HepG2 (cell line): ENCODE measurements around the gene ABHD4. TPM values are rescaled to one million over a fixed set of nuclear protein-coding genes. Genes with fewer than 3 reads are reported as not detected.

ENCODE experiments used
- AKAP8 ChIP-seq: sonication (generic); formaldehyde crosslinking; IDR thresholded peaks from 2 replicates; pipeline ENCODE4 v1.5.1; 2020; ENCODE audit warnings: mild to moderate bottlenecking, missing genetic modification reagents
- DNMT1 ChIP-seq: sonication (generic); formaldehyde crosslinking; IDR thresholded peaks from 2 replicates; pipeline ENCODE4 v1.5.1; 2020; ENCODE audit warnings: mild to moderate bottlenecking, missing genetic modification reagents
- GATA4 ChIP-seq: sonication (generic); IDR thresholded peaks from 2 replicates; pipeline ENCODE4 v1.6.1; 2016; ENCODE audit warnings: antibody characterized with exemption, low read depth, borderline replicate concordance
- GZF1 ChIP-seq: sonication (generic); formaldehyde crosslinking; IDR thresholded peaks from 2 replicates; pipeline ENCODE4 v1.5.1; 2020; ENCODE audit warnings: mild to moderate bottlenecking, missing genetic modification reagents
- KMT2A ChIP-seq: sonication (generic); formaldehyde crosslinking; IDR thresholded peaks from 2 replicates; pipeline ENCODE4 v1.4.0; 2020; ENCODE audit warnings: missing genetic modification reagents
- NFYB ChIP-seq: sonication (generic); formaldehyde crosslinking; IDR thresholded peaks from 2 replicates; pipeline ENCODE4 v1.4.0; 2020; ENCODE audit warnings: missing genetic modification reagents
- PHF20 ChIP-seq: sonication (generic); formaldehyde crosslinking; IDR thresholded peaks from 2 replicates; pipeline ENCODE4 v1.5.0; 2020; ENCODE audit warnings: mild to moderate bottlenecking, missing genetic modification reagents
- POLR2G ChIP-seq: fragments of 200-400 bp; formaldehyde crosslinking; IDR thresholded peaks from 2 replicates; pipeline ENCODE4 v1.6.1; 2018; ENCODE audit warnings: mild to moderate bottlenecking, low read depth, low read length, moderate library complexity
- RFX1 ChIP-seq: fragments of 450-650 bp; IDR thresholded peaks from 2 replicates; pipeline ENCODE4 v1.6.1; 2017
- RXRA ChIP-seq: sonication (generic); formaldehyde crosslinking; IDR thresholded peaks from 2 replicates; pipeline ENCODE4 v1.5.1; 2020; ENCODE audit warnings: missing genetic modification reagents
- SMAD9 ChIP-seq: sonication (generic); formaldehyde crosslinking; IDR thresholded peaks from 2 replicates; pipeline ENCODE4 v1.5.1; 2020; ENCODE audit warnings: mild to moderate bottlenecking, missing genetic modification reagents
- SP2 ChIP-seq: sonication (generic); formaldehyde crosslinking; IDR thresholded peaks from 2 replicates; pipeline ENCODE4 v1.5.1; 2020; ENCODE audit warnings: mild to moderate bottlenecking, missing genetic modification reagents
- TAF15 ChIP-seq: fragments of 200-400 bp; formaldehyde crosslinking; IDR thresholded peaks from one replicate; pipeline ENCODE4 v1.6.1; 2018; ENCODE audit warnings: mild to moderate bottlenecking, low read depth, low read length; ENCODE audit not compliant: poor library complexity, severe bottlenecking
- ZFP90 ChIP-seq: sonication (generic); formaldehyde crosslinking; IDR thresholded peaks from 2 replicates; pipeline ENCODE4 v1.8.0; 2022; ENCODE audit warnings: missing genetic modification reagents, mild to moderate bottlenecking, inconsistent platforms, borderline replicate concordance
- ZNF12 ChIP-seq: sonication (generic); formaldehyde crosslinking; IDR thresholded peaks from 2 replicates; pipeline ENCODE4 v1.5.0; 2020; ENCODE audit warnings: missing genetic modification reagents
- ZNF30 ChIP-seq: sonication (generic); formaldehyde crosslinking; IDR thresholded peaks from 2 replicates; pipeline ENCODE4 v1.5.0; 2020; ENCODE audit warnings: mild to moderate bottlenecking, missing genetic modification reagents
- ZNF343 ChIP-seq: sonication (generic); formaldehyde crosslinking; IDR thresholded peaks from 2 replicates; pipeline ENCODE4 v1.4.0; 2020; ENCODE audit warnings: mild to moderate bottlenecking, missing genetic modification reagents
- ZNF484 ChIP-seq: sonication (generic); formaldehyde crosslinking; IDR thresholded peaks from 2 replicates; pipeline ENCODE4 v1.5.1; 2020; ENCODE audit warnings: mild to moderate bottlenecking, low read depth, missing genetic modification reagents, borderline replicate concordance
- ZNF672 ChIP-seq: sonication (generic); formaldehyde crosslinking; IDR thresholded peaks from 2 replicates; pipeline ENCODE4 v1.8.1; 2022; ENCODE audit warnings: missing genetic modification reagents
- ZNF713 ChIP-seq: sonication (generic); formaldehyde crosslinking; IDR thresholded peaks from 2 replicates; pipeline ENCODE4 v1.4.0; 2020; ENCODE audit warnings: mild to moderate bottlenecking, missing genetic modification reagents
- ZNF878 ChIP-seq: sonication (generic); formaldehyde crosslinking; IDR thresholded peaks from 2 replicates; pipeline ENCODE4 v1.8.1; 2023; ENCODE audit warnings: mild to moderate bottlenecking, missing genetic modification reagents, moderate library complexity
- ZSCAN31 ChIP-seq: sonication (generic); formaldehyde crosslinking; IDR thresholded peaks from 2 replicates; pipeline ENCODE4 v1.5.0; 2020; ENCODE audit warnings: low read depth, mild to moderate bottlenecking, missing genetic modification reagents
- polyA plus RNA-seq, 8 experiments: library from polyadenylated mRNA; depleted of rRNA in 3 of 8; stranded (reverse) in 7 of 8; unstranded in 1 of 8; fragments of >200 nt; fragmentation: Illumina TruSeq in 4 of 8; extraction: Trizol in 4 of 8; gene quantifications; 2 replicates each; pipeline versions ENCODE4 v1.2.1 to v1.2.3, GENCODE V29; 2011 to 2016; ENCODE audit warnings: low read depth in 4 of 8, missing spikeins in 1 of 8, mixed read lengths in 1 of 8; ENCODE audit not compliant: insufficient read depth in 1 of 8
- total RNA-seq, 5 experiments: library from RNA; depleted of rRNA; stranded (reverse); fragments of >200 nt; fragmentation: Illumina TruSeq; extraction: Trizol; gene quantifications; 2 replicates each; pipeline ENCODE4 v1.2.3, GENCODE V29; 2016; ENCODE audit warnings: low read depth in 1 of 5
- TF ChIP-seq, protein P1 (sequence below): sonication (generic); formaldehyde crosslinking; IDR thresholded peaks from 2 replicates; pipeline ENCODE4 v1.5.0; 2020; ENCODE audit warnings: mild to moderate bottlenecking, low read depth, missing genetic modification reagents, borderline replicate concordance
- TF ChIP-seq, protein P2 (sequence below): IDR thresholded peaks from 2 replicates; pipeline ENCODE4 v1.6.1; 2016; ENCODE audit warnings: missing compliant biosample characterization, missing genetic modification reagents, borderline replicate concordance
- TF ChIP-seq, protein P3 (sequence below): sonication (generic); formaldehyde crosslinking; conservative IDR thresholded peaks from 2 replicates; pipeline ENCODE4 v1.8.0; 2022; ENCODE audit warnings: missing genetic modification reagents
- TF ChIP-seq, protein P4 (sequence below): sonication (generic); formaldehyde crosslinking; IDR thresholded peaks from 2 replicates; pipeline ENCODE4 v1.8.1; 2023; ENCODE audit warnings: mild to moderate bottlenecking, missing genetic modification reagents, borderline replicate concordance

The ABHD4 gene
- total and polyA plus RNA-seq, 2 of the 13 experiments (the other 11 are each of a cell fraction or from before 2014, with no cell fraction given) = 16.1 to 47.5 TPM

DNA sequence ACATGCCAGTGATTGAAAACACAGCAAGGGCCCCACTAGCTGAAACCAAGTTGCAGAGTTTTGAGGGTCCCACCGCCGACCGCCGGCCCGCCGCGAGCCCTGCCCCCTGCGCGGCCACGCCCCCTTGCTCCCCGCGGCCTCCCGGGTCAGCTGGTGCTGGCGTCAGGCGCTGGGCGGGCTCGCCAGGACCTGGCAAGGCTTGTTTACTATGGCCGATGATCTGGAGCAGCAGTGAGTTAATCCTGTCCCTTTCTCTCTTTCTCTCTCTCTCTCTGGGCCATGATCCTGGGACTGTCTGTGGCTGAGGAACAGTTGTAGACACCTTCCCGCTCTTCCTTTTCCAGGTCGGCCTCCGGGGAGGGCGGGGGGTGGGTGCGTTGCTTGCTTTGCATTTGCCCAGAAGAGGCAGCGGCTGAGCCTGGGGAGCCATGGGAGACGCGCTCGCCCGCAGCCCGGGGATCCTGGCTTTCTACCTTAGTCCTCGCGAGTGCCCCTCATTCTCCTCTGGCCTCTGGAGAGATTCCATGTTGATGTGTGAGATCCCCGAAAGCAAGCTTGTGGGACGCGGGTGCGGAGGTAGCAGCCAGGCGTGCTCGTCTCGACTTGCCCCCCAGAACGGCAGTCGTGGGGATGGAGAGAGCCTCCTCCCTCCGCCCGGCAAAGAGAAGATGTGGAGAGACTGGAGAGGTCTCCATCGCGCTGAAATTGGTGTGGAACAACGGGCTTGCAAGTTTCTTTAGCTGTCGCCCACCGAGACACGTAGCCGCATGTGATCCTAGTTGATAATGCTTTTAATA is at the start of gene ABHD4 (continued):
- TF ChIP-seq GZF1 (peak; percentile 83), ZNF713 (CRISPR knock-in tag) (0 out of 2 replicates have a peak, but pooled peaks have one; percentile 95), TAF15 (peak; percentile 95), ZNF484 (no peak), GATA4 (peak; percentile 78), NFYB (CRISPR knock-in tag) (no peak), ZNF878 (CRISPR knock-in tag) (no peak), RFX1 (no peak), ZNF12 (CRISPR knock-in tag) (0 out of 2 replicates have a peak, but pooled peaks have one; percentile 6), DNMT1 (peak; percentile 93; the same call in 1 of the 2 replicates), ZFP90 (CRISPR knock-in tag) (peak; percentile 72; the same call in 1 of the 2 replicates), SMAD9 (CRISPR knock-in tag) (no peak; the same call in 1 of the 2 replicates), ZNF672 (CRISPR knock-in tag) (no peak), ZNF343 (CRISPR knock-in tag) (peak; percentile 28; the same call in 1 of the 2 replicates), PHF20 (CRISPR knock-in tag) (no peak; the same call in 1 of the 2 replicates), ZNF30 (CRISPR knock-in tag) (no peak), ZSCAN31 (CRISPR knock-in tag) (peak; percentile 97), SP2 (peak; percentile 39), POLR2G (peak; percentile 81), KMT2A (peak; percentile 88), RXRA (CRISPR knock-in tag) (peak; percentile 66), AKAP8 (CRISPR knock-in tag) (peak; percentile 68; the same call in 1 of the 2 replicates)
- TF ChIP-seq, protein P1, sequence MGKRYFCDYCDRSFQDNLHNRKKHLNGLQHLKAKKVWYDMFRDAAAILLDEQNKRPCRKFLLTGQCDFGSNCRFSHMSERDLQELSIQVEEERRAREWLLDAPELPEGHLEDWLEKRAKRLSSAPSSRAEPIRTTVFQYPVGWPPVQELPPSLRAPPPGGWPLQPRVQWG (CRISPR knock-in tag) = no peak
- TF ChIP-seq, protein P2, sequence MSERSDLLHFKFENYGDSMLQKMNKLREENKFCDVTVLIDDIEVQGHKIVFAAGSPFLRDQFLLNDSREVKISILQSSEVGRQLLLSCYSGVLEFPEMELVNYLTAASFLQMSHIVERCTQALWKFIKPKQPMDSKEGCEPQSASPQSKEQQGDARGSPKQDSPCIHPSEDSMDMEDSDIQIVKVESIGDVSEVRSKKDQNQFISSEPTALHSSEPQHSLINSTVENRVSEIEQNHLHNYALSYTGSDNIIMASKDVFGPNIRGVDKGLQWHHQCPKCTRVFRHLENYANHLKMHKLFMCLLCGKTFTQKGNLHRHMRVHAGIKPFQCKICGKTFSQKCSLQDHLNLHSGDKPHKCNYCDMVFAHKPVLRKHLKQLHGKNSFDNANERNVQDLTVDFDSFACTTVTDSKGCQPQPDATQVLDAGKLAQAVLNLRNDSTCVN (CRISPR knock-in tag) = peak; percentile 76; the same call in 1 of the 2 replicates
- TF ChIP-seq, protein P3, sequence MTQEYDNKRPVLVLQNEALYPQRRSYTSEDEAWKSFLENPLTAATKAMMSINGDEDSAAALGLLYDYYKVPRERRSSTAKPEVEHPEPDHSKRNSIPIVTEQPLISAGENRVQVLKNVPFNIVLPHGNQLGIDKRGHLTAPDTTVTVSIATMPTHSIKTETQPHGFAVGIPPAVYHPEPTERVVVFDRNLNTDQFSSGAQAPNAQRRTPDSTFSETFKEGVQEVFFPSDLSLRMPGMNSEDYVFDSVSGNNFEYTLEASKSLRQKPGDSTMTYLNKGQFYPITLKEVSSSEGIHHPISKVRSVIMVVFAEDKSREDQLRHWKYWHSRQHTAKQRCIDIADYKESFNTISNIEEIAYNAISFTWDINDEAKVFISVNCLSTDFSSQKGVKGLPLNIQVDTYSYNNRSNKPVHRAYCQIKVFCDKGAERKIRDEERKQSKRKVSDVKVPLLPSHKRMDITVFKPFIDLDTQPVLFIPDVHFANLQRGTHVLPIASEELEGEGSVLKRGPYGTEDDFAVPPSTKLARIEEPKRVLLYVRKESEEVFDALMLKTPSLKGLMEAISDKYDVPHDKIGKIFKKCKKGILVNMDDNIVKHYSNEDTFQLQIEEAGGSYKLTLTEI (CRISPR knock-in tag) = no peak
- TF ChIP-seq, protein P4, sequence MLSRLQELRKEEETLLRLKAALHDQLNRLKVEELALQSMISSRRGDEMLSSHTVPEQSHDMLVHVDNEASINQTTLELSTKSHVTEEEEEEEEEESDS (CRISPR knock-in tag) = peak; percentile 5; the same call in 1 of the 2 replicates
